ENCODE results near the gene BRD4. TPM values are rescaled to one million over a fixed set of nuclear protein-coding genes. Genes with fewer than 3 reads are reported as not detected.

Gene BRD4
- total and polyA plus RNA-seq, 2 donors (not counting 3 experiments of a cell fraction or from before 2014, with no cell fraction given), result 14.9 to 125 TPM

- FAIRE-seq (peak; percentile 80), DNase-seq (ENCODE audit: low read depth, low spot score) (peak; percentile 66)
- no TSS peak for BruUV-seq (replicated peaks)
- no peaks in the 10 kb centered on the region for H3K9me1 ChIP-seq (replicated peaks; ENCODE audit: control insufficient read depth, extremely low read depth, insufficient read depth, low read length)
- ChIA-PET CTCF (interaction anchor here (0.6 to 3.6 kb wide), 29 partner anchors 9 to 159 kb away, joined by 3 to 16 read pairs (median 4); partner anchors contain the start of genes AKAP8, BRD4 and EPHX3), POLR2A (interaction anchor here (0.6 to 0.7 kb wide), 2 partner anchors 11 to 245 kb away, joined by 3 to 6 read pairs; no protein-coding TSS in a partner anchor)
- H3K36me3 ChIP-seq (ENCODE audit: control insufficient read depth in 2 of 2, extremely low read depth in 1 of 2, insufficient read depth in 2 of 2, low read length in 2 of 2), result peaks cover 26 to 50% of the 10 kb centered on the region in 2 experiments
- H3K27ac ChIP-seq (ENCODE audit: insufficient read depth, low read depth, low read length), result peak overlapping the region; percentile 84
- intact Hi-C loops (cut with micrococcal nuclease), result loop anchor here (1.0 to 10.0 kb wide), 5 partner anchors 28 to 826 kb away; partner anchors contain the start of genes AKAP8L, SYDE1 and TPM4
- no peaks in the 10 kb centered on the region for H3K27me3 ChIP-seq (ENCODE audit: control insufficient read depth in 2 of 2, insufficient read depth in 2 of 2, low read length in 2 of 2)
- H3K4me2 ChIP-seq (ENCODE audit: insufficient read depth, low read length), result peak overlapping the region; percentile 12
- no peak overlapping the region for H2AFZ ChIP-seq (ENCODE audit: low read depth, low read length)
- H4K20me1 ChIP-seq (replicated peaks; ENCODE audit: control insufficient read depth, extremely low read depth, insufficient read depth, low read length), result no peaks in the 10 kb centered on the region
- no peak overlapping the region for H3K9ac ChIP-seq (replicated peaks; ENCODE audit: extremely low read depth, insufficient read depth, low read length)
- H3K4me3 ChIP-seq (replicated peaks in 1 of 3; ENCODE audit: insufficient read depth in 1 of 3, low read depth in 1 of 3, low read length in 3 of 3), result no peak overlapping the region
- no peaks in the 10 kb centered on the region for H3K9me3 ChIP-seq (replicated peaks; ENCODE audit: control insufficient read depth, insufficient read depth, low read length)
- H3K79me2 ChIP-seq (ENCODE audit: control insufficient read depth, insufficient read depth, low read length), result peaks cover 27% of the 10 kb centered on the region
- no peak for TF ChIP-seq MYC (IDR thresholded peaks at IDR 0.05; ENCODE audit: low read depth, low read length)
- TF ChIP-seq POLR2A (IDR thresholded peaks at IDR 0.05; ENCODE audit: low read depth, low read length), result no peak
- TF ChIP-seq EZH2 (IDR thresholded peaks at IDR 0.05; ENCODE audit: borderline replicate concordance, low read depth, low read length, severe bottlenecking), result no peak
- no peak for TF ChIP-seq GATA2 (IDR thresholded peaks at IDR 0.05; ENCODE audit: insufficient read depth, insufficient read length, low read depth, low read length)
- TF ChIP-seq CTCF (IDR thresholded peaks at IDR 0.05; ENCODE audit: extremely low read depth in 1 of 2, insufficient read depth in 1 of 2, low read depth in 1 of 2, low read length in 2 of 2), result no peak
- no peak for TF ChIP-seq POLR2AphosphoS5 (IDR thresholded peaks at IDR 0.05; ENCODE audit: insufficient read depth, low read depth, low read length)
- no peak for TF ChIP-seq JUN (IDR thresholded peaks at IDR 0.05; ENCODE audit: borderline replicate concordance, insufficient read depth, insufficient read length, low read depth)
- TF ChIP-seq MAX (IDR thresholded peaks at IDR 0.05; ENCODE audit: insufficient read depth, insufficient read length), result no peak
- TF ChIP-seq FOS (IDR thresholded peaks at IDR 0.05; ENCODE audit: borderline replicate concordance, insufficient read depth, low read length), result no peak
- H3K4me1 ChIP-seq (ENCODE audit: control insufficient read depth, extremely low read depth, insufficient read depth, low read length), result peaks cover 42% of the 10 kb centered on the region
- dilution Hi-C loops (cut with MboI; ENCODE audit: extremely low pct_ligation_motif_present, low sequenced_read_pairs), result no loop called here
These were observed 81.2 kb downstream of the BRD4 start for GRCh38 chr19:15251010-15251748.
